Activated CD8-positive, alpha-beta T cell treated with anti-CD3 and anti-CD28 coated beads for 36 hours (primary cell): ENCODE measurements around the gene LRRC45. TPM values are rescaled to one million over a fixed set of nuclear protein-coding genes. Genes with fewer than 3 reads are reported as not detected.

Source experiments
- ATAC-seq: fragments of 200-7000 bp; cut with Tn5 transposase; one replicate; pipeline ENCODE4 v1.10.0; 2021; ENCODE audit warnings: mild to moderate bottlenecking, moderate library complexity
- CTCF ChIA-PET: fragments of 350-600 bp; sonication (Branson Sonifier 250); formaldehyde crosslinking; loops from one replicate; lab custom pipeline; 2021; ENCODE audit warnings: antibody characterized with exemption; lab: Charles Lee
- POLR2A ChIA-PET: fragments of 350-600 bp; sonication (Branson Sonifier 250); formaldehyde crosslinking; loops from one replicate; lab custom pipeline; 2021; ENCODE audit warnings: antibody characterized with exemption; lab: Charles Lee
- DNase-seq: peaks from one replicate; pipeline ENCODE4 v3.0.0-alpha.2; 2020
- H3K27ac Mint-ChIP-seq: one replicate; pipeline ENCODE4 v1.8.0; 2021; ENCODE audit warnings: mild to moderate bottlenecking, mixed read lengths
- H3K27me3 Mint-ChIP-seq: one replicate; pipeline ENCODE4 v1.8.0; 2021; ENCODE audit warnings: mixed read lengths
- H3K36me3 Mint-ChIP-seq: one replicate; pipeline ENCODE4 v1.8.0; 2021; ENCODE audit warnings: low read depth, mixed read lengths
- H3K4me1 Mint-ChIP-seq: one replicate; pipeline ENCODE4 v1.8.0; 2021; ENCODE audit warnings: low read depth, mixed read lengths
- H3K4me3 Mint-ChIP-seq: one replicate; pipeline ENCODE4 v1.8.0; 2021; ENCODE audit warnings: mild to moderate bottlenecking, moderate library complexity, mixed read lengths
- H3K9me3 Mint-ChIP-seq: one replicate; pipeline ENCODE4 v1.8.0; 2021; ENCODE audit warnings: mixed read lengths
- intact Hi-C: fragments of 100-400 bp; cut with micrococcal nuclease; formaldehyde crosslinking; loops from one replicate; pipeline ENCODE4 v1.10.0; 2022
- total RNA-seq, 2 experiments: library from RNA; stranded (reverse); gene quantifications; one replicate each; pipeline ENCODE4 v1.2.3, GENCODE V29; 2021
- TF ChIP-seq, protein P1 (sequence below): fragments of 200-600 bp; IDR thresholded peaks from one replicate; pipeline ENCODE4 v1.8.0; 2022; ENCODE audit warnings: antibody characterized with exemption, mild to moderate bottlenecking

The LRRC45 gene
- total RNA-seq, 2 experiments from 2014 or later, result 12.9 TPM

- intact Hi-C loops, result no loop called here
- TF ChIP-seq, protein P1, sequence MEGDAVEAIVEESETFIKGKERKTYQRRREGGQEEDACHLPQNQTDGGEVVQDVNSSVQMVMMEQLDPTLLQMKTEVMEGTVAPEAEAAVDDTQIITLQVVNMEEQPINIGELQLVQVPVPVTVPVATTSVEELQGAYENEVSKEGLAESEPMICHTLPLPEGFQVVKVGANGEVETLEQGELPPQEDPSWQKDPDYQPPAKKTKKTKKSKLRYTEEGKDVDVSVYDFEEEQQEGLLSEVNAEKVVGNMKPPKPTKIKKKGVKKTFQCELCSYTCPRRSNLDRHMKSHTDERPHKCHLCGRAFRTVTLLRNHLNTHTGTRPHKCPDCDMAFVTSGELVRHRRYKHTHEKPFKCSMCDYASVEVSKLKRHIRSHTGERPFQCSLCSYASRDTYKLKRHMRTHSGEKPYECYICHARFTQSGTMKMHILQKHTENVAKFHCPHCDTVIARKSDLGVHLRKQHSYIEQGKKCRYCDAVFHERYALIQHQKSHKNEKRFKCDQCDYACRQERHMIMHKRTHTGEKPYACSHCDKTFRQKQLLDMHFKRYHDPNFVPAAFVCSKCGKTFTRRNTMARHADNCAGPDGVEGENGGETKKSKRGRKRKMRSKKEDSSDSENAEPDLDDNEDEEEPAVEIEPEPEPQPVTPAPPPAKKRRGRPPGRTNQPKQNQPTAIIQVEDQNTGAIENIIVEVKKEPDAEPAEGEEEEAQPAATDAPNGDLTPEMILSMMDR, result no peak
- no peak overlapping the region for H3K27ac Mint-ChIP-seq
- ATAC-seq, result no peak
- H3K4me3 Mint-ChIP-seq, result no peak overlapping the region
- ChIA-PET CTCF (no interaction called here), POLR2A (no interaction called here)
- H3K36me3 Mint-ChIP-seq, result no peaks in the 10 kb centered on the region
- no peaks in the 10 kb centered on the region for H3K27me3 Mint-ChIP-seq
- peaks cover 6% of the 10 kb centered on the region for H3K4me1 Mint-ChIP-seq
- no peak for DNase-seq
- no peaks in the 10 kb centered on the region for H3K9me3 Mint-ChIP-seq
Observed at GRCh38 chr17:82005701-82006348, 17.3 kb upstream of the LRRC45 start.

DNA sequence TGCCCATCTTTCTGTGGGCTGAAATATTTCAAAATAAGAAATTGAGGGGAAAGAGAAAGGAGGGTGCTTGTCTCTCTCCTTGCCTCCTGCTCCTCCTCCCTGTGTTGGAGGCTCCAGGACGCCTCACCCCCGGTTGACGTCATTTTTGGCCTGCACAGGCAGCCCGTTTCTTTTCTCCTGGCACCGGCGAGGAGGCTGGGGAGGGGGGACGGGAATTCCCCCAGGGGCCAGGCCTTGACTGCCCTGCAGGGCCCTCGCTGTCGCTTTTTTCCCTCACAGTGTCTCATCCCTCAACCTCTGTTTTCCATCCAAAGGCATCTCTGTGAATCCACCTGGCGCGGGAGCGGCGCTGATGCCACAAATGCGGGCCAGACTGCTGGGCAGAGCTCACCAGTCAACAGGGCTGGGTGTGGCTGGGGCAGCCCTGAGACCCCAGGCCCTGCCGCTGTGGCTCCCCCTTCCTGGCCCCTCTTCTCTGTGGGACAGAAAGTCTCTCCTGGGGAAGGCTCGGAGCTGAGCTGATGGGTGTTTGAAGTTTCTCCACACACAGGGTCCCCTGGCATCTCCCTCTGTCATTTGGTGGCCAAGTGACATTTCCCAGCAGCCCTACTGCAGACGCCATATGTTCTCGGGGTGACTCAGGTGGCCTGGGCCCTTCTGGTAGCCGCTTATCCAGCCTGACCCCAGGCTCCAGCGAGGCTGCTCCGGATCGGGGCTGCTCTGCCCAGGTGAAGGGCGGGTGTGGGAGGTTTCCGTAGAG is 16.5 kb upstream of the LRRC45 start:
- H3K9me3 Mint-ChIP-seq, result no peaks in the 10 kb centered on the region
- H3K4me1 Mint-ChIP-seq, result peaks cover 6% of the 10 kb centered on the region
- TF ChIP-seq, protein P1, result no peak
- ATAC-seq (no peak), DNase-seq (no peak)
- H3K27me3 Mint-ChIP-seq, result no peaks in the 10 kb centered on the region
- intact Hi-C loops, result no loop called here
- no peaks in the 10 kb centered on the region for H3K36me3 Mint-ChIP-seq
- no peak overlapping the region for H3K4me3 Mint-ChIP-seq
- ChIA-PET POLR2A (no interaction called here), CTCF (no interaction called here)
- no peak overlapping the region for H3K27ac Mint-ChIP-seq

DNA sequence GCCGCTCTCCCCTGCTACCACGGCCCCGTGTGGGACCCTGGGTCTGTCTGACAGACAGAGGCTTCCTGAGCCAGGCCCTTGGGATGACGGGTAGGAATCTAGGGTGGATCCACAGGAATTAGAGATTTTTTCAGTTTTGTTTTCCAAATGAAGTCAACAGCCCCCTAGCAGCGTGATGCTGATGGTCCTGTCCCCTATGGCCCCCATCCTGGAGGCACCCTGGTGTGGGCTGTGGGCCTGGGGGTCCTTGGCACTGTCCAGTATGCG is 15.9 kb upstream of the LRRC45 start:
- no peak for DNase-seq
- Mint-ChIP-seq H3K27me3 (no peaks in the 10 kb centered on the region), H3K4me3 (no peak overlapping the region), H3K4me1 (peaks cover 6% of the 10 kb centered on the region), H3K27ac (no peak overlapping the region), H3K9me3 (no peaks in the 10 kb centered on the region), H3K36me3 (no peaks in the 10 kb centered on the region)
- CTCF ChIA-PET, result no interaction called here
- POLR2A ChIA-PET, result no interaction called here
- TF ChIP-seq, protein P1, result no peak
- no peak for ATAC-seq
- intact Hi-C loops, result no loop called here

- CTCF ChIA-PET, result no interaction called here
- Mint-ChIP-seq H3K27ac (no peak overlapping the region), H3K36me3 (no peaks in the 10 kb centered on the region), H3K27me3 (no peaks in the 10 kb centered on the region), H3K9me3 (no peaks in the 10 kb centered on the region), H3K4me3 (no peak overlapping the region), H3K4me1 (peaks cover 6% of the 10 kb centered on the region)
- POLR2A ChIA-PET, result no interaction called here
- intact Hi-C loops, result no loop called here
- TF ChIP-seq, protein P1, result no peak
- DNase-seq (no peak), ATAC-seq (no peak)
Observed at GRCh38 chr17:82007495-82008257, 15.4 kb upstream of the LRRC45 start.
